Mesothelial cell of epicardium (in vitro differentiated cells): ENCODE data around the gene VOPP1. TPM values are rescaled to one million over a fixed set of nuclear protein-coding genes. Genes with fewer than 3 reads are reported as not detected.

ENCODE experiments used
- DNase-seq, 2 experiments: peaks; one replicate each; pipeline ENCODE4 v3.0.0; 2021; ENCODE audit warnings: low spot score in 2 of 2; ENCODE audit not compliant: unreplicated experiment in 2 of 2
- H3K27ac Mint-ChIP-seq: 2 replicates; pipeline ENCODE4 v1.8.0; 2021; ENCODE audit warnings: mixed read lengths
- H3K27me3 Mint-ChIP-seq: 2 replicates; pipeline ENCODE4 v1.8.0; 2021; ENCODE audit warnings: low read depth, mixed read lengths
- H3K36me3 Mint-ChIP-seq: 2 replicates; pipeline ENCODE4 v1.8.0; 2021; ENCODE audit warnings: mixed read lengths
- H3K4me1 Mint-ChIP-seq: 2 replicates; pipeline ENCODE4 v1.8.0; 2021; ENCODE audit warnings: mixed read lengths
- H3K4me3 Mint-ChIP-seq: 2 replicates; pipeline ENCODE4 v1.8.0; 2021; ENCODE audit warnings: mild to moderate bottlenecking, moderate library complexity, mixed read lengths
- H3K9me3 Mint-ChIP-seq: 2 replicates; pipeline ENCODE4 v1.8.0; 2021; ENCODE audit warnings: mixed read lengths
- CTCF ChIP-seq: fragments of 200-600 bp; sonication (generic); IDR thresholded peaks from one replicate; pipeline ENCODE4 v1.5.0; 2021; ENCODE audit warnings: antibody characterized with exemption; ENCODE audit not compliant: unreplicated experiment
- total RNA-seq: library from RNA; stranded (reverse); gene quantifications from 3 replicates; pipeline ENCODE4 v1.2.1, GENCODE V29; 2021

Gene VOPP1
- total RNA-seq, 1 donor from 2014 or later, result 42.8 TPM

GRCh38 chr7:55449205-55449991, 122.9 kb downstream of the VOPP1 start:
- H3K9me3 Mint-ChIP-seq, result peaks cover 3% of the 10 kb centered on the region
- DNase-seq, result no peak
- no peak overlapping the region for H3K27ac Mint-ChIP-seq
- H3K36me3 Mint-ChIP-seq, result no peaks in the 10 kb centered on the region
- no peak for TF ChIP-seq CTCF
- no peak overlapping the region for H3K4me3 Mint-ChIP-seq
- H3K4me1 Mint-ChIP-seq, result peaks cover 6% of the 10 kb centered on the region
- H3K27me3 Mint-ChIP-seq, result no peaks in the 10 kb centered on the region

- Mint-ChIP-seq H3K27me3 (no peaks in the 10 kb centered on the region), H3K27ac (no peak overlapping the region), H3K9me3 (peaks cover 3% of the 10 kb centered on the region), H3K36me3 (no peaks in the 10 kb centered on the region), H3K4me1 (peaks cover 6% of the 10 kb centered on the region), H3K4me3 (no peak overlapping the region)
- TF ChIP-seq CTCF, result no peak
- DNase-seq, result no peak
Measured at GRCh38 chr7:55448526-55448925, 123.8 kb downstream of the VOPP1 start.

GRCh38 chr7:55444786-55445185, 127.5 kb downstream of the VOPP1 start:
- no peak overlapping the region for H3K4me3 Mint-ChIP-seq
- no peaks in the 10 kb centered on the region for H3K27me3 Mint-ChIP-seq
- H3K27ac Mint-ChIP-seq, result no peak overlapping the region
- no peak for TF ChIP-seq CTCF
- peaks cover 6% of the 10 kb centered on the region for H3K4me1 Mint-ChIP-seq
- no peak for DNase-seq
- peaks cover 3% of the 10 kb centered on the region for H3K9me3 Mint-ChIP-seq
- no peaks in the 10 kb centered on the region for H3K36me3 Mint-ChIP-seq

GRCh38 chr7:55441774-55442522, 130.4 kb downstream of the VOPP1 start:
- H3K36me3 Mint-ChIP-seq, result no peaks in the 10 kb centered on the region
- H3K27ac Mint-ChIP-seq, result no peak overlapping the region
- TF ChIP-seq CTCF, result no peak
- no peak overlapping the region for H3K4me3 Mint-ChIP-seq
- DNase-seq, result no peak
- no peaks in the 10 kb centered on the region for H3K27me3 Mint-ChIP-seq
- H3K4me1 Mint-ChIP-seq, result peaks cover 6% of the 10 kb centered on the region
- peaks cover 3% of the 10 kb centered on the region for H3K9me3 Mint-ChIP-seq

- no peak for DNase-seq
- Mint-ChIP-seq H3K4me3 (no peak overlapping the region), H3K27ac (no peak overlapping the region), H3K27me3 (no peaks in the 10 kb centered on the region), H3K9me3 (peaks cover 3% of the 10 kb centered on the region), H3K4me1 (peaks cover 6% of the 10 kb centered on the region), H3K36me3 (no peaks in the 10 kb centered on the region)
- no peak for TF ChIP-seq CTCF
Measured at GRCh38 chr7:55441002-55441401, 131.3 kb downstream of the VOPP1 start.
